ENCODE results near the gene GABBR2. TPM values are rescaled to one million over a fixed set of nuclear protein-coding genes. Genes with fewer than 3 reads are reported as not detected.

Gene GABBR2
- total RNA-seq, 2 experiments from 2014 or later = not detected

- intact Hi-C loops (cut with DNase I, micrococcal nuclease) = no loop called here
- no peaks in the 10 kb centered on the region for H3K4me1 ChIP-seq (ENCODE audit: insufficient read depth, low read length)
- POLR2A ChIA-PET = no interaction called here
- no peak for TF ChIP-seq CTCF (IDR thresholded peaks at IDR 0.05)
- no peaks in the 10 kb centered on the region for H3K36me3 Mint-ChIP-seq (ENCODE audit: low read depth)
- peaks cover 4% of the 10 kb centered on the region for H3K9me3 Mint-ChIP-seq
- H3K27me3 Mint-ChIP-seq = peaks cover 10% of the 10 kb centered on the region
- DNase-seq (no peak), ATAC-seq (ENCODE audit: poor library complexity) (no peak)
- CTCF ChIA-PET = no interaction called here
- peaks cover 10 to 21% of the 10 kb centered on the region in 2 experiments for H3K9me3 ChIP-seq (ENCODE audit: control insufficient read depth in 1 of 2, insufficient read depth in 1 of 2, low read length in 2 of 2)
- H3K27ac ChIP-seq (ENCODE audit: low read depth in 1 of 2, low read length in 2 of 2) = no peak overlapping the region
- peaks cover 0 to 6% of the 10 kb centered on the region in 2 experiments for H3K27me3 ChIP-seq (ENCODE audit: control insufficient read depth in 1 of 2, insufficient read depth in 2 of 2, low read length in 2 of 2)
- no peaks in the 10 kb centered on the region for H3K4me1 Mint-ChIP-seq (ENCODE audit: low read depth)
- no peak overlapping the region for H3K27ac Mint-ChIP-seq
- no peak overlapping the region for H3K4me3 Mint-ChIP-seq
- H3K4me3 ChIP-seq (ENCODE audit: low read length) = no peak overlapping the region
- no peaks in the 10 kb centered on the region for H3K36me3 ChIP-seq (ENCODE audit: insufficient read depth, low read length)
Observed at GRCh38 chr9:98368366-98369065, 340.2 kb downstream of the GABBR2 start.

GRCh38 chr9:98367923-98368322 is 340.8 kb downstream of the GABBR2 start:
- Histone ChIP-seq H3K36me3 (ENCODE audit: insufficient read depth, low read length) (no peaks in the 10 kb centered on the region), H3K9me3 (ENCODE audit: control insufficient read depth in 1 of 2, insufficient read depth in 1 of 2, low read length in 2 of 2) (peaks cover 10 to 21% of the 10 kb centered on the region in 2 experiments), H3K4me1 (ENCODE audit: insufficient read depth, low read length) (no peaks in the 10 kb centered on the region), H3K4me3 (ENCODE audit: low read length) (no peak overlapping the region), H3K27me3 (ENCODE audit: control insufficient read depth in 1 of 2, insufficient read depth in 2 of 2, low read length in 2 of 2) (peaks cover 0 to 6% of the 10 kb centered on the region in 2 experiments), H3K27ac (ENCODE audit: low read depth in 1 of 2, low read length in 2 of 2) (no peak overlapping the region)
- no peak for TF ChIP-seq CTCF (IDR thresholded peaks at IDR 0.05)
- Mint-ChIP-seq H3K4me1 (ENCODE audit: low read depth) (no peaks in the 10 kb centered on the region), H3K27me3 (peaks cover 10% of the 10 kb centered on the region), H3K9me3 (peaks cover 4% of the 10 kb centered on the region), H3K4me3 (no peak overlapping the region), H3K36me3 (ENCODE audit: low read depth) (no peaks in the 10 kb centered on the region), H3K27ac (no peak overlapping the region)
- no peak for DNase-seq
- POLR2A ChIA-PET = no interaction called here
- ATAC-seq (ENCODE audit: poor library complexity) = no peak
- intact Hi-C loops (cut with DNase I, micrococcal nuclease) = no loop called here
- CTCF ChIA-PET = no interaction called here

DNA sequence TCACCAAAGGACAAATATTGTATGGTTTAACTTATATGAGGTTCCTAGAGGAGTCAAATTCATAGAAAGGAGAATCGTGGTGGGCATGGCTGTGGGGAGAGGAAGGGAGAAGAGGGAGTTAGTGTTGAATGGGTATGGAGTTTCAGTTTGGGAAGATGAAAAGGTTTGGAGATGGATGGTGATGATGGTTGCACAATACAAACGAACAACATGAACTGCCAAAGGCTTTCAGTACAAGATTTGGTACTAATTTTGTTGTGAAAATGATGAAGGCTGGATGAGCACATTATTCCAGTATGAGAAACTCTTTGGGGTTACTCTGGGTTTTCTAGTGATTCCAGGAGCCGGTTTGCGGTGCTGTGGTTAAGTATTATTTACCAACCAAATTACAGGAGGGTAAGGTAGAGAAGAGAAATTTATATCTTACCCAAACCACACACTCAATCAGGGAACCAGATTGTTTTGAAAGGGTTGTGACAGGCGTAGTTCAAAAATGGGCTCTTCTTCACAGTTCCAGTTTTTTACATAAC is 341.3 kb downstream of the GABBR2 start:
- peaks cover 4% of the 10 kb centered on the region for H3K9me3 Mint-ChIP-seq
- CTCF ChIA-PET = no interaction called here

More for the DNA sequence above, 341.3 kb downstream of the GABBR2 start:
- Mint-ChIP-seq H3K27ac (no peak overlapping the region), H3K4me3 (no peak overlapping the region), H3K36me3 (ENCODE audit: low read depth) (no peaks in the 10 kb centered on the region), H3K27me3 (peaks cover 10% of the 10 kb centered on the region), H3K4me1 (ENCODE audit: low read depth) (no peaks in the 10 kb centered on the region)
- H3K27me3 ChIP-seq (ENCODE audit: control insufficient read depth in 1 of 2, insufficient read depth in 2 of 2, low read length in 2 of 2) = peaks cover 0 to 6% of the 10 kb centered on the region in 2 experiments
- DNase-seq (no peak), ATAC-seq (ENCODE audit: poor library complexity) (no peak)
- POLR2A ChIA-PET = no interaction called here
- no peak overlapping the region for H3K27ac ChIP-seq (ENCODE audit: low read depth in 1 of 2, low read length in 2 of 2)
- no peaks in the 10 kb centered on the region for H3K36me3 ChIP-seq (ENCODE audit: insufficient read depth, low read length)
- H3K4me3 ChIP-seq (ENCODE audit: low read length) = no peak overlapping the region
- H3K9me3 ChIP-seq (ENCODE audit: control insufficient read depth in 1 of 2, insufficient read depth in 1 of 2, low read length in 2 of 2) = peaks cover 10 to 21% of the 10 kb centered on the region in 2 experiments
- H3K4me1 ChIP-seq (ENCODE audit: insufficient read depth, low read length) = no peaks in the 10 kb centered on the region
- intact Hi-C loops (cut with DNase I, micrococcal nuclease) = no loop called here
- no peak for TF ChIP-seq CTCF (IDR thresholded peaks at IDR 0.05)

All from CD4-positive, alpha-beta T cell (primary cell).